Measurements from ENCODE around the gene NUTF2.
"Not testable (repeated sequence)": the region's sequence is repeated elsewhere in the genome, so short reads cannot be mapped to it uniquely, and the experiment has no call there.

The NUTF2 gene

DNA sequence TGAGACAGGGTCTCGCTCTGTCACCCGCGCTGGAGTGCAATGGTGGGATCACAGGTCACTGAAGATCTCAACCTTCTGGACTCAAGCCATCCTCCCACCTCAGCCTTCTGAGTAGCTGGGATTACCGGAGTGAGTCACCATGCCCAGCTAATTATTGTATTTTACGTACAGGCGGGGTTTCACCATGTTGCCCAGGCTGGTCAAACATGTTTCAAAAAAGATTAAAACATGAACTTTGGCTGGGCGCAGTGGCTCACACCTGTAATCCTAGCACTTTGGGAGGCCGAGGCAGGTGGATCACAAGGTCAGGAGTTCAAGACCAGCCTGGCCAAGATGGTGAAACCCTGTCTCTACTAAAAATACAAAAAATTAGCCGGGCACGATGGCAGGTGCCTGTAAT, 9.5 kb upstream of the NUTF2 start:
- not testable (repeated sequence) for DNase-seq (ENCODE audit: low read depth in 1 of 2, low spot score in 1 of 2)

DNA sequence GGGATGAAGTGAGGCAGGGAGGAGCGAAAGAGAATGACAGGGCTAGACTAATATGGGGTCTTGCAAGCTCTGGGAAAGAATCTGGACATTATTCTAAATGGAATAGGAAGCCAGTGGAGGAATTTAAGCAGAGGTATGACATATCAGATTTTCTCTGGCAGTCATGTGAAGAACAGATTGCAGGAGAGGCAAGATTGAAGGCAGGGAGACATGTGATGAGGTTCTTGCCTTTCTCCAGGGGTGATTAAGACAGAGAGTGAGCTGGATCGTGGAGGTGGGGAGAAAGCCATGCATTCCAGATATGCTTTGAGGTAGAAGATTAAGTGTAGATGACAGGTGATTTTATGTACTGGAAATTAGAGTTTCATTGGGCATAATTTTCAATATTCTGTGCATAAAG, 8.9 kb upstream of the NUTF2 start:
- no peak for DNase-seq (ENCODE audit: low read depth in 1 of 2, low spot score in 1 of 2)

- no peak for DNase-seq (ENCODE audit: low read depth in 1 of 2, low spot score in 1 of 2)
Measured at GRCh38 chr16:67841198-67841815, 5.4 kb upstream of the NUTF2 start.

- peak; percentile 86 to 88 for DNase-seq (ENCODE audit: low read depth in 1 of 2, low spot score in 1 of 2)
Measured at GRCh38 chr16:67841816-67842508, 4.8 kb upstream of the NUTF2 start, which contains the start of gene THAP11. Gene THAP11 (plus strand): TSS chr16:67842320. CDS start chr16:67842555, 235 bp downstream.

DNA sequence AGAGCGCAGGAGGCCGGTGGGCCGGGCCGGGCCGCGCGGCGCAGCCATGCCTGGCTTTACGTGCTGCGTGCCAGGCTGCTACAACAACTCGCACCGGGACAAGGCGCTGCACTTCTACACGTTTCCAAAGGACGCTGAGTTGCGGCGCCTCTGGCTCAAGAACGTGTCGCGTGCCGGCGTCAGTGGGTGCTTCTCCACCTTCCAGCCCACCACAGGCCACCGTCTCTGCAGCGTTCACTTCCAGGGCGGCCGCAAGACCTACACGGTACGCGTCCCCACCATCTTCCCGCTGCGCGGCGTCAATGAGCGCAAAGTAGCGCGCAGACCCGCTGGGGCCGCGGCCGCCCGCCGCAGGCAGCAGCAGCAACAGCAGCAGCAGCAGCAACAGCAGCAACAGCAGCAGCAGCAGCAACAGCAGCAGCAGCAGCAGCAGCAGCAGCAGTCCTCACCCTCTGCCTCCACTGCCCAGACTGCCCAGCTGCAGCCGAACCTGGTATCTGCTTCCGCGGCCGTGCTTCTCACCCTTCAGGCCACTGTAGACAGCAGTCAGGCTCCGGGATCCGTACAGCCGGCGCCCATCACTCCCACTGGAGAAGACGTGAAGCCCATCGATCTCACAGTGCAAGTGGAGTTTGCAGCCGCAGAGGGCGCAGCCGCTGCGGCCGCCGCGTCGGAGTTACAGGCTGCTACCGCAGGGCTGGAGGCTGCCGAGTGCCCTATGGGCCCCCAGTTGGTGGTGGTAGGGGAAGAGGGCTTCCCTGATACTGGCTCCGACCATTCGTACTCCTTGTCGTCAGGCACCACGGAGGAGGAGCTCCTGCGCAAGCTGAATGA, 4.0 kb upstream of the NUTF2 start:
- peak; percentile 35 to 44 for DNase-seq (ENCODE audit: low read depth in 1 of 2, low spot score in 1 of 2)

DNA sequence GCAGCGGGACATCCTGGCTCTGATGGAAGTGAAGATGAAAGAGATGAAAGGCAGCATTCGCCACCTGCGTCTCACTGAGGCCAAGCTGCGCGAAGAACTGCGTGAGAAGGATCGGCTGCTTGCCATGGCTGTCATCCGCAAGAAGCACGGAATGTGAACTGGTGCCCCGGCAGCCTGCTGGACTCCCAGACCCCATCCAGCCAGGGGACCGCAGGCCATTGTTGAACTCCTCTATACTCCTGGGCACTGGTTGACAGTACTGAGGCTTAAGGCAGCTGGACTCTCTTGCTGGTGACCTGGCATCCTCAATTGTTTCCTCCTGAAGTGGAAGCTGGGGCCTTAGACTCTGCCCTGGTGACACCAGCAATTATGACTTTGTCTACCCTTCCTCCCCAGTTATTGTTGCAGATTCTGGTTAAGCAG, 3.4 kb upstream of the NUTF2 start:
- no peak for DNase-seq (ENCODE audit: low read depth in 1 of 2, low spot score in 1 of 2)

DNA sequence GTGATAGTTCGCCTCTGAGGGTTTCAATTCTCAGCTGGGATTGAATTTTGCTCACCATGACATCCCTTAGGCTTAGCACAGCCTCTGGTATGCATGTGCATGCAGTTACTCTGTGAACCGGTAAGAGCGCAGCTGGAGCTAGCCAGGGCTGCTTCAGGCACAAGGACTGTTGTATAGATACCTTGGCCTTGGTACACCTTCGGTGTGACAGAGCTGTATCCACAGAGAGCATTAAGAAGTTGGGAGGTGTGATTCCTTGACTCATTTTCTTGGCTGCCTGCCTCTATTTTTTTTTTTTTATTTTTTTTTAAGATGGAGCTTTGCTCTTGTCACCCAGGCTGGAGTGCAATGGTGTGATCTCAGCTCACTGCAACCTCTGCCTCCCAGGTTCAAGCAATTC, 2.2 kb upstream of the NUTF2 start:
- DNase-seq (ENCODE audit: low read depth in 1 of 2, low spot score in 1 of 2): no peak

GRCh38 chr16:67845291-67846062, 1.3 kb upstream of the NUTF2 start:
- no peak for DNase-seq (ENCODE audit: low read depth in 1 of 2, low spot score in 1 of 2)

GRCh38 chr16:67846063-67846319, 742 bp upstream of the NUTF2 start:
- DNase-seq (ENCODE audit: low read depth in 1 of 2, low spot score in 1 of 2): no peak

DNA sequence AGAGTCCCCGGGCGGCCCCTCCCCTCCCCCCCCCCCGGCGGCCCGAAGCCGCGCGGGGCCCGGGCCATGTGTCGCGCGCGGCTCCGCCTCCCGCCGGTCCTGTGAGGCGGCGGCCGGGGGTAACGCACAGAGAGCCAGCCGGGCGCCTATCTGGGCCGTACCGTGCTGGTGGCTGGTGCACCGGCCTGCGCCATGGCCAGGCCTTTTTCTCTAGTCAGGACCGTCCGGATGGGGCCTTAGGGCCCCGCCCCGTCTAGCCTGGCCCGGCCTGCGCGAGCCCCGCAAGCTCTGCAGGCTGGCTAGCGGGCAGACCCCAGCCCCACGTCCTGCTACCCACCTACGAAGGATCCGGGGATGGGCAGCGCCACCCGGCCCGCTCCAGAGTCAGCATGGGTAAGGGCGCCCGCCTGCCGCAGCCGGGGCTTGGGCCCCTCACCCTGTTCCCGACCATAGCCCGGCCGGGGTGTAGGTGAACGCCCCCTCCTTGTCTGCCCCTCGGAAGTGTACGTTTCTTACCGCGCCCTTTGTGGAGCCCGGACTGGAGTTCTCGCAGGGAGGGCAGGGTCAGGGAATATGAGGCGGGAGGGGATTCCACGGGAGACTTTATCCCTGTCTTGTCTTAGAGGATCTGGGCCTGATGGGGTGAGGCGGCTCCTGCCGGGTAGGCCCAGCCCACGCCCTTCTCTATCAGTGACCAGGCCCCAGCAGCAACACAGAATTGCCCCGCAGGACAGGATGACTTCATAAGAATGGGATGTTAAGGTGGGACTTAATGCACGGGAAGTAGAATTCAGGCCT, 530 bp downstream of the NUTF2 start, which contains the start of gene CENPT:
TSS of gene CENPT (minus strand) at position 630 of the 798 bp plus-strand sequence. CDS start 13,834 bp downstream, outside the sequence.
- DNase-seq (ENCODE audit: low read depth in 1 of 2, low spot score in 1 of 2): no peak

DNA sequence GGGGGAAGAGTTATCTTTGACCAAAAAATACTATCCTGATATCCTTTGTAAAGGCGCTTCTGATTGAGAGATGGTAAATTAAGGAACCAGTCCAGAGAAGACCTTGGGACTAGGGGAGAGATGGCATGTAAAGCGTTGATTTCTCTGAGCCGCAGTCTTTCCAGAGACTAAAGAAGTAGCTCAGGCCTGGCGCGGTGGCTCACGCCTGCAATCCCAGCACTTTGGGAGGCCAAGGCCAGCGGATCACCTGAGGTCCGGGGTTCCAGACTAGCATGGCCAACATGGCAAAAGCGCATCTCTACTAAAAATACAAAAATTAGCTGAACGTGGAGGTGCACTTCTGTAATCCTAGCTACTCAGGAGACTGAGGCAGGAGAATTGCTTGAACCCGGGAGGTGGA, 1.4 kb downstream of the NUTF2 start:
- DNase-seq (ENCODE audit: low read depth in 1 of 2, low spot score in 1 of 2): no peak

DNA sequence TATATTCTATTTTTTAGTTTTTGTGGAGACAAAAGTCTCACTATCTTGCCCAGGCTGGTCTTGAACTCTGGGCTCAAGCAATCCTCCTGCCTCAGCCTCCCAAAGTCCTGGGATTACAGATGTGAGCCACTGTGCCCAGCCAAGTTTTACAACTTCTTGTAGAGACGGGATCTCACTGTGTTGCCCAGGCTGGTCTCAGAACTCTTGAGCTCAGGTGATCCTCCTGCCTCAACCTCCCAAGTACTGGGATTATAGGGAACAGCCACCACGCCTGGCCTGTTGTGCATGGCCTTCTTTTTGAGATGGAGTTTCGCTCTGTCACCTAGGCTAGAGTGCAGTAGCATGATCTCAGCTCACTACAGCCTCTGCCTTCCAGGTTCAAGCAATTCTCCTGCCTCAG, 6.9 kb downstream of the NUTF2 start:
- DNase-seq (ENCODE audit: low read depth in 1 of 2, low spot score in 1 of 2): no peak

- no peak for DNase-seq (ENCODE audit: low read depth in 1 of 2, low spot score in 1 of 2)
Measured at GRCh38 chr16:67855789-67856188, 9.1 kb downstream of the NUTF2 start.

DNA sequence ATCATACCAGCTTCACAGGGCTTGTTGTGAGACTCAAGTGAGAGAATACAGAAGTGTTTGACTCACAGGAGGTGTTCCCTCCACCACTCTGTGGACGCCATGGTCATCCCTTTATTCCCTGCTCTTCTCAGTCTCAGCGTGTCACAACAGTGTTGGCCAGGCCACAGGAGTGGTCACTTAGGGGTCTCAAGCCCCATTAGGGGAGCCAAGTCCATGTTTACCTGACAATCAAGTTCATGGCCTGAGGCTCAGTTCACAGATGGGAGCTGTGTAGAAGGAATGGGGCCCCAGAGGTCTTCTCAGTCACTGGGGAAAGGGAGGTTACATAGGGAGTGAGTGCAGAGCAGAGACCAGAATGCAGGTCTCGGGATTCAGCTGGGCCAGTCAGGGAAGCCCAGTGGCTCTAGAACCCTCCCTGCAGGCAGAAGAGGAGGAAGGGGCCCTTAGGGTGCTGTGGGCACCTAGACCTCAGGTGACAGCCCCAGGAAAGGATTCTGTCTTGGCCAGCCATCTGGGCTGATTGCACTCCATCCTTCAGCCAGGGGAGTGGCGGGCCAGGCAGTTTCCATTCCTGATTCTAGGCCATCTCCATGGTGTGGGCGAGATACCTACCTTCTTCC, 10.3 kb downstream of the NUTF2 start:
- no peak for DNase-seq (ENCODE audit: low read depth in 1 of 2, low spot score in 1 of 2)

DNA sequence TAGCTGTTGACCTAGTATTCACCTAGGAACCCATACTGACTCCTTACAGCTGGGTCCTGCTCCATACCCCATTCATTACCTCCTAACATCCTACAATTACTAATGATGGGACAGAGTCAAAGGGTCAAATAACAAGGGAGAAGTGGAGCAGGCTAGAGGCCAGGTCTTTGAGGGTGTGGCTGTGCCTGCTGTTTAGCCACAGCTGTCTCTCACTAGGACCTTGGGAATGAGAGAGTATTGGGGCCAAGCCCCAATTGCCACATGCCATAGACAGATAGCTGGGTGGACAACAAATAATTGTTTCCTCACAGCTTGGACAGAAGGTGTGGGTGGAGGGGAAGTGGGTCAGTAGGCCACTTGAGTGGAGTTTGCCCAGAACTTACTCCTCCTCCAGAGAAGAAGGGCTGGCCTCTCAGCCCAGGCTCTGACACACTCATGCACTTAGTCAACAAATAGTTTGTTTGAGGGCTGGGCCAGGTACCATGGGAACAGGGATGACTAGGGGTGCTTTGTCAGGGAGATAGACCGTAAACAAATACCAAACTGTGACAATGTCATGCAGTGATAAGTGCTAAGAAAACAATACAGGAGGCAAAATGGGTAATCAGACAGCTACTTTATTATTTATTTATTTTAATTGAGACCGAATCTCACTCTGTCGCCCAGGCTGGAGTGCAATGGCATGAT, 11.0 kb downstream of the NUTF2 start:
- DNase-seq (ENCODE audit: low read depth in 1 of 2, low spot score in 1 of 2): no peak

GRCh38 chr16:67858500-67858899, 11.8 kb downstream of the NUTF2 start:
- no peak for DNase-seq (ENCODE audit: low read depth in 1 of 2, low spot score in 1 of 2)

GRCh38 chr16:67860589-67861398, 14.1 kb downstream of the NUTF2 start:
- DNase-seq (ENCODE audit: low read depth in 1 of 2, low spot score in 1 of 2): no peak

DNA sequence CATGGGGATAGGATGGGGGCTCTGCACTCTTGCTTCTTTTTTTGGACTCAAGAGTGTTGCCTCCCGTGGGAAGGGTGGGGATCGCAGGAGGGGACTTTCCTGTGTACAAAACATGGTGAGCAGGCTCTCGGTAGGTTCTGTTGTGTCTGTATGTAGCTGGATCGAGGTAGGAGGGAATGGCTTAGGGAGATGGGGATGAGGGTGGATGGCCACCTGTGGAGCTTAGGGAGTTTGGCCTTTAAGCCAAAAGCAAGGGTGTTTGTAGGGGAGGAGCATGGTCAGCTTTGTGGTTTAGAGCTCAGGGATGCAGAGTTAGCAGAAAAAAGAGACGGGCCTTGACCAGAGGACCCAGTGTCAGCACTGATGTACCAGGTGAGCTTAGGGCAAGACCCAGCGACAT, 15.1 kb downstream of the NUTF2 start:
- DNase-seq (ENCODE audit: low read depth in 1 of 2, low spot score in 1 of 2): no peak

Data from activated T-helper 1 cell treated with anti-CD3 and anti-CD28 coated beads, Interleukin-2, amount 50 U/mL, for 16 hours (primary cell).